ENCODE measurements around the gene KLRF1.

- TF ChIP-seq EZH2phosphoT487 (IDR thresholded peaks at IDR 0.05; ENCODE audit: borderline replicate concordance) = no peak
- no peak for TF ChIP-seq ELF1 (IDR thresholded peaks at IDR 0.05; ENCODE audit: borderline replicate concordance, low read depth)
- no peak for TF ChIP-seq CTCF (IDR thresholded peaks at IDR 0.05 in 2 of 3, conservative IDR thresholded peaks at IDR 0.05 in 1 of 3; ENCODE audit: borderline replicate concordance in 1 of 3, insufficient read depth in 1 of 3, low read depth in 2 of 3, low read length in 2 of 3)
- no peak for TF ChIP-seq EGR1 (IDR thresholded peaks at IDR 0.05; ENCODE audit: low read depth)
- TF ChIP-seq EZH2 (IDR thresholded peaks at IDR 0.05) = no peak
- TF ChIP-seq MAX (IDR thresholded peaks at IDR 0.05) = no peak
- TF ChIP-seq POLR2A (IDR thresholded peaks at IDR 0.05; ENCODE audit: borderline replicate concordance, extremely low read depth, insufficient read depth, insufficient read length) = no peak
- TF ChIP-seq SP1 (IDR thresholded peaks at IDR 0.05; ENCODE audit: low read depth) = no peak
These were observed 15.7 kb upstream of the KLRF1 start for GRCh38 chr12:9811621-9812020.
